ENCODE results near the gene EGFR.

Gene EGFR

DNA sequence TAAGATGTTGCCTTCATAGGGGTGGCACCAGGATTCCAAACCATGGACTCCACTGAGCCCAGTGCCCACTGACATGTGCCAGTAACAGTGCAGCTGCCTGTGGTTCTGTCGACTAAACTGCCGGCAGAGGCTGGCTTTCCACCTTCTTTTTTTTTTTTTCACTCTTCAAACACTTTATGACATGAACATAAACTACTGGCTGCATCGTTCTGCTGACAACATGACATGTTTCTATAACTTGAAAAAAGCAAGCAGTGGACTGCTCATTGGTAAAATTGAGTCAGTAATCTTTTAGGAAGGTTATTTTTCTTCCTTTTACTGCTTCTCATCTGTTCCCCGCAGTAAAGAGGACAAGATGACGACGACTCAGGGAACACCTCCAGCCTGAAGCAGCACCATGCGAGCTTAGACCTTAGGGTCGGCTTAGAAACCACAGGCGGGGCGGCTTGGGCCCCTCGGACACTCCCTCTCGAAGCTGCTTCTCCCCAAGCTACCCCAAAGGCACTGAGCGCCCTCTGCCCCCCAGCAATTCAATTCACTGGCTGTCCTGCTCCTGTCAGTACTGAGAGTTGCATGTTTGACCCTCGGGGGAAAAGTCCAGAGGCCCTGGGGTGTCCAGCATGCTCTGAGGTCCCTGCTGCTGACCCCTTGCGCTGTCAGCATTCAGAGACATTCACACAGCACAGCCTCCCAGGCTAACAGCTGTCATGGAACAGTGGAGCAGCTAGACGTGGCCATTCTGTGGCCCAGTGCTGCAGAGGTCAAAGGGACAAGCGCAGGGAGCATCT is 112.5 kb downstream of the EGFR start:
- DNase-seq, result no peak

DNA sequence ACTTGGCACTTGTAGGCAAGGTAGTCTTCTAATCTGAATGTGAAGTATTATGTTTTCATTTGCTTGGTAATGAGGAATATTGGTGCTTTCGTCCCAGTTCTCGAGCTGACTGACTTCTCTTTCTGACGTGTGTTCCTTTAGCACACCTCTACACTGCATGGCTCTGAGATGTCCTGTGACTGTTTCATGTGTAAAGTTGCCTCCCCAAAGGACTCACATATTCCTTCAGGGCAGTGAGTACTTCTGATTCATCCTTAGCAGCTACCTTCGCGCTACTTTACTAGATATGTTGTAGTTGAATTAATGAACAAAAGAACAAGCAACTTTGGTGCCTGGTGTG is 113.7 kb downstream of the EGFR start:
- DNase-seq, result no peak

- DNase-seq, result no peak
These were observed 114.2 kb downstream of the EGFR start for GRCh38 chr7:55132890-55133551.

- DNase-seq, result no peak
These were observed 115.0 kb downstream of the EGFR start for GRCh38 chr7:55133630-55134358.

GRCh38 chr7:55134359-55134725 is 115.5 kb downstream of the EGFR start:
- no peak for DNase-seq

DNA sequence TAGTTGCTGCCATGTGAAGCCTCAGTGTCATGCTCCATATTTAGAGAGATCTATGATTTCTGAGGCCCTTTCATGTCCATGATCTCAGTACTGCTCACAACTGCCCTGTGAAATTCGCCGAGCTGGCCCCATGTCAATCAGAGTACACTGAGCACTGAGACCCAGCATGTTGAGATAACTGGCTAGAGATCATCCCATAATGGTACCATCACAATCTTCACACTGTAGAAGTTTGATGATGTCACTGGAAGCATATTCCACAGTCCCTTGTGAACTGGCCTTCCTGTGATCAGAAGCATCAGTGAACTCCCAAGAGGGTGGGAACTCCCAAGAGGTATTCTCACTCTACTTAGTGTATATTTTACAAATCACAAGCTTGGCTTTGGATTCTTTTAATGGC is 116.0 kb downstream of the EGFR start:
- no peak for DNase-seq

GRCh38 chr7:55135462-55135861 is 116.6 kb downstream of the EGFR start:
- DNase-seq, result no peak

DNA sequence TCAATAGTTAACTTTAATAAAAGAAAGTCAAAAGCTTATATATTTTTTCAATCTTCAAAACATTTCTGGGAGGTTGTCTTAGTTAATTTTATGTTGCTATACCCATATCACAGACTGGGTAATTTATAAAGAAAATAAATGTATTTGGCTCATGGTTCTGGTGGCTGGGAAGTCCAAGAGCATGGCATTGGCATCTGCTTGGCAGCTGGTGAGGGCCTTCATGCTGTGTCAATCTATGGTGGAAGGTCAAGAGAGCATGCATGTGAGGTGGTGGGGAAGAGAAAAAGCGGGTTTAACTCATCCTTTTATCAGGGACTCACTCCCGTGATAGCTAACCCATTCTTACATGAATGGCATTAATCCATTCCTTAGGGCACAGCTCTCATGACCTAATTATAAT is 119.8 kb downstream of the EGFR start:
- DNase-seq, result no peak

DNA sequence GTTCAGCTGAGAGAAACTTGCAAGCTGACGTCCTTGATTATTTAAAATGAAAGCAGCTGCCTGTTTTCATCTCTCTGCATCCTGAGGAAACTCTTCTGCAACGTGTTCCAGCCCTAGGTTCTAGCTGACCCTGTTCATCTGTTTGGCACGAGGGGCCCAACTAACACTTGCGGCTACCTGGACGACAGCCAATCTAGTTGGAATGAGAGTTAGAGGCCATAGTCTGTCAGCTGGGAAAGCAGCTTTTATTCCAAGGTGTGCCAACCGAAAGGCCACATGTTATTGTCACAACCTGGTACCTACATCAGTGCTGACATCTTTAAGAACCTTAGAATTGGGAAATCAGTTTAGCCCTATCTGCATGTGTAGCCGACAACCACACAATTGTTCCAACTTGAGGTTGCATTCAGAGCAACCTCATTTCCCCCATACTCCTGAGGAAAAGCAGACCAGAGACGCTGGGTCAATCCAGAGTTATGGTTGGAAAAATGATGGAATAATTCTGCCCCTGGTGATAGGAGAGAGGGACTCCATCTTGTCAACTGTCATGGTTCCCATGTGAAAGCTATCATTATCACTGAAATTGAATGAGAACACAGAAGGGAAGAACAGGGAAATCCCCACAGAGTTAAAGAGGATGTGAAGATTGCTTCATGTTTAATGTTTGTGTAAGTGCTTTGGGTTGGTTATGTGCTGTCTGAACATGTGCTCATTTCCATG is 121.6 kb downstream of the EGFR start:
- no peak for DNase-seq

GRCh38 chr7:55140941-55141278 is 122.1 kb downstream of the EGFR start:
- DNase-seq, result no peak

DNA sequence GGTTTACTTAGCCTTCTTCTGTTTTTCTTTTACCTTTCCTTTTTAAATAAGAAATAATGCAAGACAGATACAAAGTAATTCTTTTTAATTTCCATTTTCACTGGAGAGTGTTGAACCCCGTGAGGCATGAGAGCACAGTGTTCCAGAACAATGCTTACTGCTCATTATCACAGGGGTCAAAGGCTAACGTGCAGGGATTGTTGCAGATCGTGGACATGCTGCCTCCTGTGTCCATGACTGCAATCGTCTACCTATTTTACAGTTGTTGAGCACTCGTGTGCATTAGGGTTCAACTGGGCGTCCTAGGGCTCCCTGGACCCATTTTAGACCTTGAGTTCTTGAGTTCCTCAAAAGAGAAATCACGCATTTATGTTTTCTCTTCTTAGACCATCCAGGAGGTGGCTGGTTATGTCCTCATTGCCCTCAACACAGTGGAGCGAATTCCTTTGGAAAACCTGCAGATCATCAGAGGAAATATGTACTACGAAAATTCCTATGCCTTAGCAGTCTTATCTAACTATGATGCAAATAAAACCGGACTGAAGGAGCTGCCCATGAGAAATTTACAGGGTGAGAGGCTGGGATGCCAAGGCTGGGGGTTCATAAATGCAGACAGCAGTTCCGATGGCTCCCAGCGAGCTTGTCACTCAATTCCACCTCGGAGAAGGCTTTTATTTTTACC is 124.2 kb downstream of the EGFR start:
- DNase-seq, result no peak

- no peak for DNase-seq
These were observed 125.8 kb downstream of the EGFR start for GRCh38 chr7:55144333-55145317.

DNA sequence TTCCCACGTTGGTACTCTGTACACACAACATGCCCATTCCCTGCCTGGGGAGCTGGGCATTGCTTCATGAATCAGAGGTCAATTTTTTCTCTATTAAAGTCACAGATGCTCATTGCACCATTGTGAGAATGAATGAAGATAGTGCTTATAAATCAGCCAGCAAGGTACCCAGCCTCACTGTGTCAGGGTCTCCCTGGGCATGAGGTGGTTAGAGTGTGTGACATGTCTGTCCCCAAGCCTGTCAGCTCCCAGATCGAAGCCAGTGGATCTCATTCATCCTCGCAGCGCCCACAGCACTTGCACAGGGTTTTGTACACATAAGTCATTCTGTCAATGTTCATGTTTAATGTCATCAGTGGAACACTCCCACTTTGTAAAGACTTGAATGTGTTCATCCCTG is 126.8 kb downstream of the EGFR start:
- no peak for DNase-seq

DNA sequence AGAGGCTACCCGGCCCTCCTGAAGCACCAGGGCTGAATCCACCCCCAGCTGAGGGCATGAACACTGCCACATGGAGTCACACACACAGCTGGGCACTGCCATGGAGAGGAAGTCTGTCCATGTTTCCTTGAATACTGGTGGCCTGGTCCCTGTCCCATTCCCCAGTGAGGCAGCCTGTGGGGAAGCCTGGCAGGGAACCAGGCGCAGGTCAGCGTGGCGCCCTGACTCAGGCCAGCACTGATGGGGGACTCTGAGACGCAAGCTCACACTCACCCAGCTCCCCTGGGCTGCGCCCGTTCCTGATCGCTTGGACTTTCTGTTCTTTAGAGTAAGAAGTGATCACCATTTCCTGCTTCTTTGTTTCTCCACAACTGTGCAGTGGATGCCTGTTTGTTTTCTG is 128.3 kb downstream of the EGFR start:
- DNase-seq, result no peak

GRCh38 chr7:55147736-55148135 is 128.9 kb downstream of the EGFR start:
- no peak for DNase-seq

DNA sequence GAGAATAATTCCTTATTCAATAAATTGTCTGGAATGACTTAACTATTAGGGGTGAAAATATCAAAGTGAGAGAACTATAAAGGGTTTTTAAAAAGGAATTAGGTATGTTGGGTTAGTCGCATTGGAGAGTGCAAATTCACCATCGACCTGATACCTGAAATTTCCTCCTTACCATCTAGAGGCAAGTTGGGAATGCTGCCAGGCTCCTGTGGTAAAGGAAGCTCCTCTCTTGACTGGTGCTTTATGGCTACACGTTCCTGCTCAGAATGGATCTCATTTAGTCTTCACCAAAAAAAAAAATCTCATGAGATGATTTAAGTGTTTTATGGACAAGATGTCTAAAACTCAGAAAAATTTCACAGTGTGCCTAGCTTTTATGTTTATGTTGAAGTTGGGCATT is 129.8 kb downstream of the EGFR start:
- no peak for DNase-seq

GRCh38 chr7:55149001-55149400 is 130.2 kb downstream of the EGFR start:
- DNase-seq, result no peak

GRCh38 chr7:55150166-55150565 is 131.3 kb downstream of the EGFR start:
- no peak for DNase-seq

- no peak for DNase-seq
These were observed 132.1 kb downstream of the EGFR start for GRCh38 chr7:55150709-55151451.

GRCh38 chr7:55152516-55152915 is 133.7 kb downstream of the EGFR start:
- no peak for DNase-seq

DNA sequence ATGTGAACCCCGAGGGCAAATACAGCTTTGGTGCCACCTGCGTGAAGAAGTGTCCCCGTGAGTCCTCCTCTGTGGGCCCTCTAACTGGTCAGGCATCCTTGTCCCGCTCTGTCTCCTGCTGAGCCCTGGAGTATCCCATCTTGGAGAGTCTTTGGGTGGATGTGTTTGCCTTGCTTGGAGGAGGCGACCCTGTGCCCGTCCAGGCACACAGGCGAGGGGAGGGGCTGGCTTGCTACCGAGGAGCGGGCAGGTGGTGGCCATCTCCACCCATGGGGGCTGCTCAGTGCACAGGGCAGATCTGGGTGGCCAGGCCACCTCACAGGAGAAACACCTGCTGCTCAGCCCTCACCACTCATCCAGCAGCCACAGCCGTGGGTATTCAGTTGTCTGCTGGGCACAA is 135.3 kb downstream of the EGFR start:
- DNase-seq, result no peak

Measured in NCI-H2081 treated with DMSO at 0.1 percent for 48 hours (cell line).